ENCODE measurements around the gene BRPF3. TPM values are rescaled to one million over a fixed set of nuclear protein-coding genes. Genes with fewer than 3 reads are reported as not detected.

BRPF3 gene
- total and polyA plus RNA-seq, 10 of the 15 experiments (the other 5 are each of a cell fraction or from before 2014, with no cell fraction given) = 2.3 to 16.1 (median 6.7) TPM

GRCh38 chr6:36180126-36180525 is 16.4 kb upstream of the BRPF3 start:
- H3K9me3 ChIP-seq (replicated peaks; ENCODE audit: control insufficient read depth, insufficient read depth, low read length) = peaks cover 8% of the 10 kb centered on the region
- WGBS (ENCODE audit: insufficient coverage, insufficient replicate concordance, low lambda C conversion rate, missing lambda C conversion rate) = 48% methylated on average over 1 of the region's 1 CpG
- ATAC-seq (no peak), FAIRE-seq (no peak), DNase-seq (ENCODE audit: low read depth, low spot score) (no peak)
- ChIA-PET POLR2A (no interaction called here), SMC1A (ENCODE audit: uncharacterized antibody, unreplicated experiment) (no interaction called here), CTCF (no interaction called here), RAD21 (ENCODE audit: unreplicated experiment) (no interaction called here)
- H3K4me3 ChIP-seq = no peak overlapping the region
- in situ Hi-C loops (cut with MboI) = no loop called here
- H3K4me2 ChIP-seq (ENCODE audit: control insufficient read depth, insufficient read depth) = no peak overlapping the region
- TF ChIP-seq WRNIP1 (IDR thresholded peaks at IDR 0.05; ENCODE audit: borderline replicate concordance, low read depth, low read length) = no peak
- no peak for TF ChIP-seq HCFC1 (IDR thresholded peaks at IDR 0.05; ENCODE audit: low read length)
- TF ChIP-seq NR2C1 (IDR thresholded peaks at IDR 0.05) = no peak
- TF ChIP-seq KDM1A (IDR thresholded peaks at IDR 0.05; ENCODE audit: borderline replicate concordance) = no peak
- TF ChIP-seq GABPA (IDR thresholded peaks at IDR 0.05; ENCODE audit: low read depth) = no peak
- no peak for TF ChIP-seq MTA3 (IDR thresholded peaks at IDR 0.05; ENCODE audit: borderline replicate concordance, low read length)
- no peak for TF ChIP-seq JUNB (IDR thresholded peaks at IDR 0.05)
- no peak for TF ChIP-seq RB1 (IDR thresholded peaks at IDR 0.05; ENCODE audit: borderline replicate concordance)
- no peak for TF ChIP-seq ZBTB4 (CRISPR knock-in tag; IDR thresholded peaks at IDR 0.05)
- TF ChIP-seq CUX1 (IDR thresholded peaks at IDR 0.05; ENCODE audit: insufficient replicate concordance, low read depth, low read length) = no peak
- no peak for TF ChIP-seq TBL1XR1 (IDR thresholded peaks at IDR 0.05; ENCODE audit: low read depth, low read length)
- no peak for TF ChIP-seq CREM (IDR thresholded peaks at IDR 0.05; ENCODE audit: low read depth)
- no peak for TF ChIP-seq IKZF1 (conservative IDR thresholded peaks at IDR 0.05)
- TF ChIP-seq SPI1 (IDR thresholded peaks at IDR 0.05; ENCODE audit: borderline replicate concordance, insufficient read depth, low read depth, low read length) = no peak
- H3K79me2 ChIP-seq (ENCODE audit: control insufficient read depth, insufficient read depth, low read length) = no peaks in the 10 kb centered on the region
- intact Hi-C loops (cut with micrococcal nuclease; ENCODE audit: unreplicated experiment) = no loop called here
- no peak overlapping the region for H3K9ac ChIP-seq (ENCODE audit: control insufficient read depth, insufficient read depth, low read length)
- H3K27ac ChIP-seq (ENCODE audit: control insufficient read depth, insufficient read depth) = no peak overlapping the region
- BruUV-seq (replicated peaks) = no TSS peak
- H3K4me1 ChIP-seq (ENCODE audit: control insufficient read depth, insufficient read depth, low read length) = peaks cover 3% of the 10 kb centered on the region; the same call in 1 of the 2 replicates
- H2AFZ ChIP-seq (ENCODE audit: control insufficient read depth, low read depth, low read length) = no peak overlapping the region
- no peaks in the 10 kb centered on the region for H4K20me1 ChIP-seq (ENCODE audit: control insufficient read depth, insufficient read depth)
- H3K27me3 ChIP-seq (replicated peaks in 1 of 2; ENCODE audit: control insufficient read depth in 2 of 2, insufficient read depth in 2 of 2, low read length in 1 of 2) = no peaks in the 10 kb centered on the region
- H3K36me3 ChIP-seq (ENCODE audit: control insufficient read depth in 2 of 2, insufficient read depth in 2 of 2, low read length in 1 of 2) = no peaks in the 10 kb centered on the region

All from GM12878 (cell line).